H9 (cell line): Measurements from ENCODE around the gene DPYD. TPM values are rescaled to one million over a fixed set of nuclear protein-coding genes. Genes with fewer than 3 reads are reported as not detected.

Source experiments
- DNase-seq: peaks from one replicate; pipeline ENCODE4 v3.0.0-alpha.2; 2017
- H2AFZ ChIP-seq: one replicate; pipeline ENCODE4 v1.6.1; 2013; ENCODE audit warnings: mild to moderate bottlenecking, low read length, control low read depth, moderate library complexity
- H2AK5ac ChIP-seq: 2 replicates; pipeline ENCODE4 v1.6.1; 2013; ENCODE audit warnings: low read length, control low read depth, mixed read lengths; ENCODE audit not compliant: insufficient read length
- H2BK120ac ChIP-seq: one replicate; pipeline ENCODE4 v1.6.1; 2013; ENCODE audit warnings: low read depth, mild to moderate bottlenecking, low read length, control low read depth, inconsistent platforms; ENCODE audit not compliant: poor library complexity, severe bottlenecking
- H2BK12ac ChIP-seq: 2 replicates; pipeline ENCODE4 v1.6.1; 2013; ENCODE audit warnings: low read length, control low read depth, mixed read lengths, low read depth; ENCODE audit not compliant: insufficient read length
- H2BK15ac ChIP-seq: 2 replicates; pipeline ENCODE4 v1.6.1; 2013; ENCODE audit warnings: low read depth, low read length, control low read depth
- H2BK20ac ChIP-seq: one replicate; pipeline ENCODE4 v1.6.1; 2013; ENCODE audit warnings: low read depth, mild to moderate bottlenecking, low read length, control low read depth, inconsistent platforms; ENCODE audit not compliant: poor library complexity, severe bottlenecking
- H2BK5ac ChIP-seq: 2 replicates; pipeline ENCODE4 v1.6.1; 2013; ENCODE audit warnings: low read length, control low read depth, mixed read lengths; ENCODE audit not compliant: insufficient read length
- H3K14ac ChIP-seq: 2 replicates; pipeline ENCODE4 v1.6.1; 2013; ENCODE audit warnings: low read length, control low read depth; ENCODE audit not compliant: insufficient read depth
- H3K18ac ChIP-seq: 2 replicates; pipeline ENCODE4 v1.6.1; 2013; ENCODE audit warnings: low read depth, mild to moderate bottlenecking, mixed read lengths, low read length, control low read depth; ENCODE audit not compliant: insufficient read length
- H3K23ac ChIP-seq: 2 replicates; pipeline ENCODE4 v1.6.1; 2013; ENCODE audit warnings: low read length, control low read depth, mixed read lengths, low read depth; ENCODE audit not compliant: insufficient read length
- H3K23me2 ChIP-seq: 2 replicates; pipeline ENCODE4 v1.6.1; 2013; ENCODE audit warnings: low read depth, mild to moderate bottlenecking, mixed read lengths, low read length, control low read depth; ENCODE audit not compliant: insufficient read length, poor library complexity, severe bottlenecking
- H3K27ac ChIP-seq: 2 replicates; pipeline ENCODE4 v1.5.1; 2013; ENCODE audit warnings: low read length, control low read depth, mixed read lengths, low read depth; ENCODE audit not compliant: insufficient read length
- H3K27me3 ChIP-seq: 2 replicates; pipeline ENCODE4 v1.6.1; 2013; ENCODE audit warnings: low read length, control low read depth, inconsistent platforms; ENCODE audit not compliant: insufficient read depth
- H3K4ac ChIP-seq: 2 replicates; pipeline ENCODE4 v1.6.1; 2013; ENCODE audit warnings: low read depth, mild to moderate bottlenecking, control low read depth, inconsistent platforms, low read length, moderate library complexity
- H3K4me1 ChIP-seq: 2 replicates; pipeline ENCODE4 v1.6.1; 2013; ENCODE audit warnings: low read length, control low read depth, inconsistent platforms; ENCODE audit not compliant: insufficient read depth
- H3K4me2 ChIP-seq: 2 replicates; pipeline ENCODE4 v1.6.1; 2013; ENCODE audit warnings: low read length, control low read depth, mixed read lengths; ENCODE audit not compliant: insufficient read length, insufficient read depth
- H3K56ac ChIP-seq: 2 replicates; pipeline ENCODE4 v1.6.1; 2013; ENCODE audit warnings: low read depth, mild to moderate bottlenecking, mixed read lengths, low read length, control low read depth; ENCODE audit not compliant: insufficient read length
- H3K79me1 ChIP-seq: 2 replicates; pipeline ENCODE4 v1.6.1; 2013; ENCODE audit warnings: low read depth, mild to moderate bottlenecking, moderate library complexity, low read length, control low read depth, inconsistent platforms; ENCODE audit not compliant: insufficient read depth, poor library complexity, severe bottlenecking
- H3K79me2 ChIP-seq: 2 replicates; pipeline ENCODE4 v1.6.1; 2013; ENCODE audit warnings: low read length, control low read depth, inconsistent platforms; ENCODE audit not compliant: insufficient read depth
- H3K9ac ChIP-seq: 2 replicates; pipeline ENCODE4 v1.6.1; 2013; ENCODE audit warnings: low read length, control low read depth, mixed read lengths; ENCODE audit not compliant: insufficient read length; ENCODE audit errors: extremely low read depth
- H3K9me3 ChIP-seq: one replicate; pipeline ENCODE4 v1.6.1; 2013; ENCODE audit warnings: low read depth, low read length, inconsistent platforms; ENCODE audit not compliant: control insufficient read depth
- H3T11ph ChIP-seq: one replicate; pipeline ENCODE4 v1.6.1; 2013; ENCODE audit warnings: mild to moderate bottlenecking, low read length, control low read depth, inconsistent platforms
- H4K20me1 ChIP-seq: one replicate; pipeline ENCODE4 v1.6.1; 2013; ENCODE audit not compliant: control insufficient read depth, insufficient read length, insufficient read depth
- H4K5ac ChIP-seq: 2 replicates; pipeline ENCODE4 v1.6.1; 2013; ENCODE audit warnings: low read depth, mild to moderate bottlenecking, mixed read lengths, low read length, control low read depth; ENCODE audit not compliant: insufficient read length
- H4K8ac ChIP-seq: replicated peaks from 2 replicates; pipeline ENCODE4 v1.6.1; 2013; ENCODE audit warnings: low read length, control low read depth, mixed read lengths, low read depth; ENCODE audit not compliant: insufficient read length
- H4K91ac ChIP-seq: 2 replicates; pipeline ENCODE4 v1.6.1; 2013; ENCODE audit warnings: low read depth, mild to moderate bottlenecking, moderate library complexity, mixed read lengths, low read length, control low read depth; ENCODE audit not compliant: insufficient read length
- H3K27ac Mint-ChIP-seq, 3 experiments: 2 replicates in 2 of 3; 3 replicates in 1 of 3; pipeline ENCODE4 v1.8.0; 2020 to 2021; ENCODE audit warnings: mixed read lengths in 3 of 3, mild to moderate bottlenecking in 1 of 3, moderate library complexity in 1 of 3
- H3K27me3 Mint-ChIP-seq: 2 replicates; pipeline ENCODE4 v1.8.0; 2021; ENCODE audit warnings: low read depth, mild to moderate bottlenecking, moderate library complexity, mixed read lengths
- H3K36me3 Mint-ChIP-seq, 3 experiments: 2 replicates in 2 of 3; 3 replicates in 1 of 3; pipeline ENCODE4 v1.8.0; 2020 to 2021; ENCODE audit warnings: low read depth in 3 of 3, mixed read lengths in 3 of 3; ENCODE audit not compliant: insufficient read depth in 1 of 3
- H3K4me1 Mint-ChIP-seq, 2 experiments: 2 replicates each; pipeline ENCODE4 v1.8.0; 2020; ENCODE audit warnings: mixed read lengths in 2 of 2
- H3K4me3 Mint-ChIP-seq, 2 experiments: 2 replicates in 1 of 2; 3 replicates in 1 of 2; pipeline ENCODE4 v1.8.0; 2020 to 2021; ENCODE audit warnings: mild to moderate bottlenecking in 2 of 2, mixed read lengths in 2 of 2, moderate library complexity in 1 of 2
- H3K9me3 Mint-ChIP-seq, 2 experiments: 2 replicates in 1 of 2; 3 replicates in 1 of 2; pipeline ENCODE4 v1.8.0; 2020; ENCODE audit warnings: mild to moderate bottlenecking in 2 of 2, mixed read lengths in 2 of 2, moderate library complexity in 1 of 2
- WGBS: extraction: QIAGEN DNeasy Blood & Tissue Kit; methylation state at CpG from one replicate; pipeline ENCODE4 v1.1.7; 2013; ENCODE audit warnings: missing lambda C conversion rate, low lambda C conversion rate, mixed read lengths; ENCODE audit not compliant: insufficient read length; ENCODE audit errors: extremely low coverage; 5-methylcytosine and 5-hydroxymethylcytosine counted together
- total RNA-seq: library from RNA; stranded (reverse); gene quantifications from 2 replicates; pipeline ENCODE4 v1.2.1, GENCODE V29; 2021
- TF ChIP-seq, protein P1 (sequence below): fragments of 200-600 bp; sonication (generic); conservative IDR thresholded peaks from 3 replicates; pipeline ENCODE4 v1.8.0; 2021; ENCODE audit warnings: antibody characterized with exemption, mild to moderate bottlenecking

Gene DPYD
- total RNA-seq, 1 experiment from 2014 or later = 0.37 TPM

DNA sequence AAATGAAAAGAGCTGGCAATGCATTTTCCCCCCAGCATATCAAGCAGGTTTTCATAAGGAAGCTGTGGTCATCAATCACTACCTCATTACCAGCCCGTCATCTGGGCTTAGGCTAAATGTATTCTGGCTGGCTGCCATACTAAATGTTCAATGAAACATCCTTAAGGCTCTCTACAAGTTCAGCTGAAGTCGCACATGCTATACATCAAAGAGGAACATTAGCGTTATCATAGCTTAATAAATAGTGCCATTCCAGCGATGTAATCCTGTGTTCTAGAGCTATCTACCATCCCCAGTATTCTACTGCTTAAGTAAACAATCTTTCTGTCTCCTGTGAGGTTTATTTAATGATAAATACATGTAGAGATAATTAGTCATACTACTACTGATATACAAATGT, 288.8 kb downstream of the DPYD start:
- Histone ChIP-seq H3K18ac (no peak overlapping the region), H4K20me1 (no peaks in the 10 kb centered on the region), H3K27ac (no peak overlapping the region), H2BK12ac (no peak overlapping the region), H3K23me2 (no peaks in the 10 kb centered on the region), H3T11ph (no peak overlapping the region), H4K5ac (no peak overlapping the region), H3K4me1 (no peaks in the 10 kb centered on the region), H4K91ac (no peak overlapping the region), H2BK20ac (no peak overlapping the region), H3K79me1 (no peaks in the 10 kb centered on the region), H3K56ac (no peak overlapping the region), H2BK5ac (no peak overlapping the region), H3K9me3 (no peaks in the 10 kb centered on the region), H2AK5ac (no peak overlapping the region), H3K9ac (no peak overlapping the region), H4K8ac (no peak overlapping the region), H3K4me2 (no peak overlapping the region), H2BK120ac (no peak overlapping the region), H3K23ac (no peak overlapping the region), H2AFZ (no peak overlapping the region), H3K4ac (no peak overlapping the region), H3K27me3 (no peaks in the 10 kb centered on the region), H2BK15ac (no peak overlapping the region), H3K79me2 (no peaks in the 10 kb centered on the region), H3K14ac (no peak overlapping the region)
- H3K4me1 Mint-ChIP-seq = peaks cover 0 to 5% of the 10 kb centered on the region in 2 experiments; a peak in 2 of 4 replicates
- no peaks in the 10 kb centered on the region for H3K27me3 Mint-ChIP-seq
- H3K27ac Mint-ChIP-seq = no peak overlapping the region
- no CpG with 5 or more reads among the region's 4 CpGs for WGBS
- H3K4me3 Mint-ChIP-seq = no peak overlapping the region
- no peaks in the 10 kb centered on the region for H3K9me3 Mint-ChIP-seq
- H3K36me3 Mint-ChIP-seq = no peaks in the 10 kb centered on the region
- TF ChIP-seq, protein P1, sequence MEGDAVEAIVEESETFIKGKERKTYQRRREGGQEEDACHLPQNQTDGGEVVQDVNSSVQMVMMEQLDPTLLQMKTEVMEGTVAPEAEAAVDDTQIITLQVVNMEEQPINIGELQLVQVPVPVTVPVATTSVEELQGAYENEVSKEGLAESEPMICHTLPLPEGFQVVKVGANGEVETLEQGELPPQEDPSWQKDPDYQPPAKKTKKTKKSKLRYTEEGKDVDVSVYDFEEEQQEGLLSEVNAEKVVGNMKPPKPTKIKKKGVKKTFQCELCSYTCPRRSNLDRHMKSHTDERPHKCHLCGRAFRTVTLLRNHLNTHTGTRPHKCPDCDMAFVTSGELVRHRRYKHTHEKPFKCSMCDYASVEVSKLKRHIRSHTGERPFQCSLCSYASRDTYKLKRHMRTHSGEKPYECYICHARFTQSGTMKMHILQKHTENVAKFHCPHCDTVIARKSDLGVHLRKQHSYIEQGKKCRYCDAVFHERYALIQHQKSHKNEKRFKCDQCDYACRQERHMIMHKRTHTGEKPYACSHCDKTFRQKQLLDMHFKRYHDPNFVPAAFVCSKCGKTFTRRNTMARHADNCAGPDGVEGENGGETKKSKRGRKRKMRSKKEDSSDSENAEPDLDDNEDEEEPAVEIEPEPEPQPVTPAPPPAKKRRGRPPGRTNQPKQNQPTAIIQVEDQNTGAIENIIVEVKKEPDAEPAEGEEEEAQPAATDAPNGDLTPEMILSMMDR = no peak
- no peak for DNase-seq
